ENCODE results near the gene PRKAB1. TPM values are rescaled to one million over a fixed set of nuclear protein-coding genes. Genes with fewer than 3 reads are reported as not detected.

PRKAB1 gene
- total RNA-seq, 1 experiment from 2014 or later: 36.3 TPM

GRCh38 chr12:119728444-119728745 is 60.5 kb downstream of the PRKAB1 start:
- no peaks in the 10 kb centered on the region; the same call in 1 of the 2 replicates for H3K36me3 ChIP-seq (ENCODE audit: control insufficient read depth, insufficient read depth, low read length)
- no peak overlapping the region for H3K4me3 ChIP-seq (ENCODE audit: low read depth in 2 of 2, low read length in 2 of 2)
- DNase-seq (ENCODE audit: low read depth, low spot score) (no peak), ATAC-seq (no peak)
- in situ Hi-C loops (cut with HindIII; ENCODE audit: low pct_unique_long_range_greater_than_20kb, low sequenced_read_pairs): no loop called here
- no peaks in the 10 kb centered on the region for H3K27me3 ChIP-seq (ENCODE audit: control insufficient read depth, insufficient read depth, low read length)
- ChIA-PET CTCF (interaction anchor here (0.6 kb wide), 1 partner anchor 200 kb away, joined by 5 read pairs; no protein-coding TSS in a partner anchor), POLR2A (interaction anchor here (0.7 kb wide), 1 partner anchor 211 kb away, joined by 3 read pairs; no protein-coding TSS in a partner anchor)
- H3K4me1 ChIP-seq (ENCODE audit: control insufficient read depth, insufficient read depth, low read length): no peaks in the 10 kb centered on the region
- intact Hi-C loops (cut with micrococcal nuclease; ENCODE audit: unreplicated experiment): no loop called here
- H3K27ac ChIP-seq (ENCODE audit: low read length): no peak overlapping the region
- TF ChIP-seq POLR2AphosphoS5 (IDR thresholded peaks at IDR 0.05; ENCODE audit: low read depth, low read length): no peak
- no peak for TF ChIP-seq TCF7L2 (IDR thresholded peaks at IDR 0.05; ENCODE audit: low read depth, low read length)
- no peak for TF ChIP-seq REST (IDR thresholded peaks at IDR 0.05; ENCODE audit: insufficient read depth in 1 of 2, low read depth in 2 of 2, low read length in 1 of 2)
- no peak for TF ChIP-seq SIN3A (IDR thresholded peaks at IDR 0.05; ENCODE audit: borderline replicate concordance, insufficient read depth, low read depth, low read length)
- no peak for TF ChIP-seq CTCF (IDR thresholded peaks at IDR 0.05)
- no peaks in the 10 kb centered on the region for H3K9me3 ChIP-seq (ENCODE audit: control insufficient read depth, insufficient read depth, low read depth, low read length)
- BruUV-seq (replicated peaks): no TSS peak

- intact Hi-C loops (cut with micrococcal nuclease; ENCODE audit: unreplicated experiment): no loop called here
- Histone ChIP-seq H3K27me3 (ENCODE audit: control insufficient read depth, insufficient read depth, low read length) (no peaks in the 10 kb centered on the region), H3K4me1 (ENCODE audit: control insufficient read depth, insufficient read depth, low read length) (no peaks in the 10 kb centered on the region), H3K4me3 (ENCODE audit: low read depth in 2 of 2, low read length in 2 of 2) (no peak overlapping the region), H3K27ac (ENCODE audit: low read length) (no peak overlapping the region), H3K36me3 (ENCODE audit: control insufficient read depth, insufficient read depth, low read length) (no peaks in the 10 kb centered on the region; the same call in 1 of the 2 replicates), H3K9me3 (ENCODE audit: control insufficient read depth, insufficient read depth, low read depth, low read length) (no peaks in the 10 kb centered on the region)
- TF ChIP-seq REST (IDR thresholded peaks at IDR 0.05; ENCODE audit: insufficient read depth in 1 of 2, low read depth in 2 of 2, low read length in 1 of 2): no peak
- TF ChIP-seq CTCF (IDR thresholded peaks at IDR 0.05): no peak
- no peak for TF ChIP-seq POLR2AphosphoS5 (IDR thresholded peaks at IDR 0.05; ENCODE audit: low read depth, low read length)
- no peak for TF ChIP-seq TCF7L2 (IDR thresholded peaks at IDR 0.05; ENCODE audit: low read depth, low read length)
- no peak for TF ChIP-seq SIN3A (IDR thresholded peaks at IDR 0.05; ENCODE audit: borderline replicate concordance, insufficient read depth, low read depth, low read length)
- DNase-seq (ENCODE audit: low read depth, low spot score): no peak
- no peak for ATAC-seq
- ChIA-PET POLR2A (no interaction called here), CTCF (no interaction called here)
- no TSS peak for BruUV-seq (replicated peaks)
- in situ Hi-C loops (cut with HindIII; ENCODE audit: low pct_unique_long_range_greater_than_20kb, low sequenced_read_pairs): no loop called here
These were observed 61.9 kb downstream of the PRKAB1 start for GRCh38 chr12:119729871-119730270.

Measured in Panc1 (cell line).